GM12872 (cell line): ENCODE measurements around the gene RPS19.

Experiments
- CTCF ChIP-seq: IDR thresholded peaks from 3 replicates; pipeline ENCODE4 v1.5.1; 2011; ENCODE audit warnings: low read depth, mild to moderate bottlenecking, low read length, moderate library complexity; ENCODE audit not compliant: insufficient read depth

Gene RPS19

GRCh38 chr19:41917676-41918075, 57.6 kb downstream of the RPS19 start:
- TF ChIP-seq CTCF, result no peak

- TF ChIP-seq CTCF, result no peak
These were observed 58.0 kb downstream of the RPS19 start for GRCh38 chr19:41918095-41918494.

- TF ChIP-seq CTCF, result no peak
These were observed 58.7 kb downstream of the RPS19 start for GRCh38 chr19:41918653-41919244.

- TF ChIP-seq CTCF, result no peak
These were observed 60.1 kb downstream of the RPS19 start for GRCh38 chr19:41919948-41920712.

GRCh38 chr19:41920882-41921576, 61.0 kb downstream of the RPS19 start:
- no peak for TF ChIP-seq CTCF

GRCh38 chr19:41921577-41922576, 61.8 kb downstream of the RPS19 start:
- no peak for TF ChIP-seq CTCF
